Measurements from ENCODE around the gene POGK.
A peak's percentile ranks its signal among the peaks of the same experiment; 100 is the strongest.
"Not testable (repeated sequence)": the region's sequence is repeated elsewhere in the genome, so short reads cannot be mapped to it uniquely, and the experiment has no call there.

Gene POGK

GRCh38 chr1:166857995-166858394 is 18.7 kb downstream of the POGK start:
- no peak for DNase-seq

- DNase-seq: no peak
Observed at GRCh38 chr1:166858726-166859419, 19.6 kb downstream of the POGK start.

- DNase-seq: no peak
Observed at GRCh38 chr1:166859597-166859996, 20.3 kb downstream of the POGK start.

- no peak for DNase-seq
Observed at GRCh38 chr1:166865926-166866325, 26.7 kb downstream of the POGK start.

- no peak for DNase-seq
Observed at GRCh38 chr1:166868639-166869038, 29.4 kb downstream of the POGK start.

- no peak for DNase-seq
Observed at GRCh38 chr1:166869318-166870099, 30.2 kb downstream of the POGK start.

- DNase-seq: no peak
Observed at GRCh38 chr1:166870584-166870983, 31.3 kb downstream of the POGK start.

- no peak for DNase-seq
Observed at GRCh38 chr1:166874464-166874863, 35.2 kb downstream of the POGK start.

GRCh38 chr1:166875302-166875733 is 36.0 kb downstream of the POGK start:
- DNase-seq: no peak

GRCh38 chr1:166875734-166876539 is 36.7 kb downstream of the POGK start, which contains the start of gene TADA1:
TSS of gene TADA1 (minus strand) at chr1:166876264. CDS start at chr1:166876233, 31 bp downstream.
- peak; percentile 99 for DNase-seq

- DNase-seq: no peak
Observed at GRCh38 chr1:166876540-166876838, 37.2 kb downstream of the POGK start.

- not testable (repeated sequence) for DNase-seq
Observed at GRCh38 chr1:166878173-166878917, 39.1 kb downstream of the POGK start.

GRCh38 chr1:166882893-166883292 is 43.6 kb downstream of the POGK start:
- DNase-seq: no peak

- DNase-seq: no peak
Observed at GRCh38 chr1:166884040-166884642, 44.9 kb downstream of the POGK start.

- DNase-seq: no peak
Observed at GRCh38 chr1:166884971-166885370, 45.7 kb downstream of the POGK start.

- DNase-seq: no peak
Observed at GRCh38 chr1:166888373-166889111, 49.3 kb downstream of the POGK start.

- no peak for DNase-seq
Observed at GRCh38 chr1:166889776-166890175, 50.5 kb downstream of the POGK start.

- DNase-seq: no peak
Observed at GRCh38 chr1:166895766-166896165, 56.5 kb downstream of the POGK start.

GRCh38 chr1:166899769-166900168 is 60.5 kb downstream of the POGK start:
- no peak for DNase-seq

GRCh38 chr1:166900987-166901386 is 61.7 kb downstream of the POGK start:
- no peak for DNase-seq

GRCh38 chr1:166902279-166902678 is 63.0 kb downstream of the POGK start:
- DNase-seq: no peak

- no peak for DNase-seq
Observed at GRCh38 chr1:166903232-166903631, 64.0 kb downstream of the POGK start.

Data from NCI-H1105 (cell line).